Hepatocyte (in vitro differentiated cells): ENCODE measurements around the gene CDYL. TPM values are rescaled to one million over a fixed set of nuclear protein-coding genes. Genes with fewer than 3 reads are reported as not detected.

Experiments used
- DNase-seq: peaks from one replicate; pipeline ENCODE4 v3.0.0-alpha.2; 2016; ENCODE audit warnings: low spot score
- H2AFZ ChIP-seq: fragments of 200-600 bp; sonication (generic); 2 replicates; pipeline ENCODE4 v1.6.0; 2016; ENCODE audit warnings: antibody characterized with exemption, mild to moderate bottlenecking
- H3K27ac ChIP-seq: fragments of 200-600 bp; sonication (generic); 2 replicates; pipeline ENCODE4 v1.5.1; 2016; ENCODE audit warnings: mild to moderate bottlenecking
- H3K27me3 ChIP-seq: fragments of 200-600 bp; sonication (generic); 2 replicates; pipeline ENCODE4 v1.6.1; 2016
- H3K36me3 ChIP-seq: fragments of 200-600 bp; sonication (generic); replicated peaks from 2 replicates; pipeline ENCODE4 v1.5.1; 2016; ENCODE audit warnings: low read depth; ENCODE audit not compliant: insufficient read depth
- H3K4me1 ChIP-seq: fragments of 200-600 bp; sonication (generic); 2 replicates; pipeline ENCODE4 v1.5.1; 2016; ENCODE audit warnings: mild to moderate bottlenecking, moderate library complexity; ENCODE audit not compliant: insufficient read depth
- H3K4me2 ChIP-seq: fragments of 200-600 bp; sonication (generic); 2 replicates; pipeline ENCODE4 v1.6.0; 2016
- H3K4me3 ChIP-seq: fragments of 200-600 bp; sonication (generic); 2 replicates; pipeline ENCODE4 v1.5.1; 2016; ENCODE audit warnings: mild to moderate bottlenecking
- H3K79me2 ChIP-seq: fragments of 200-600 bp; sonication (generic); 2 replicates; pipeline ENCODE4 v1.6.0; 2017; ENCODE audit warnings: mild to moderate bottlenecking
- H3K9me2 ChIP-seq: fragments of 200-600 bp; sonication (generic); replicated peaks from 2 replicates; pipeline ENCODE4 v1.6.0; 2017; ENCODE audit warnings: mild to moderate bottlenecking; ENCODE audit not compliant: insufficient read depth
- H3K9me3 ChIP-seq: fragments of 200-600 bp; sonication (generic); 2 replicates; pipeline ENCODE4 v1.5.1; 2016; ENCODE audit warnings: low read depth, mild to moderate bottlenecking
- H4K20me1 ChIP-seq: fragments of 200-600 bp; sonication (generic); 2 replicates; pipeline ENCODE4 v1.6.0; 2016; ENCODE audit warnings: mild to moderate bottlenecking; ENCODE audit not compliant: insufficient read depth, poor library complexity, severe bottlenecking
- CTCF ChIP-seq: fragments of 200-600 bp; sonication (generic); IDR thresholded peaks from 2 replicates; pipeline ENCODE4 v1.5.1; 2016; ENCODE audit warnings: antibody characterized with exemption, mild to moderate bottlenecking; ENCODE audit not compliant: poor library complexity
- EZH2 ChIP-seq: fragments of 200-600 bp; sonication (generic); IDR thresholded peaks from 2 replicates; pipeline ENCODE4 v1.6.1; 2016; ENCODE audit warnings: antibody characterized with exemption, mild to moderate bottlenecking, borderline replicate concordance
- EZH2phosphoT487 ChIP-seq: fragments of 200-600 bp; sonication (generic); IDR thresholded peaks from one replicate; pipeline ENCODE4 v1.6.1; 2018; ENCODE audit warnings: antibody characterized with exemption, mild to moderate bottlenecking, low read depth, moderate library complexity; ENCODE audit not compliant: unreplicated experiment, severe bottlenecking
- WGBS: methylation state at CpG from one replicate; pipeline ENCODE4 v1.1.6; 2016; ENCODE audit warnings: low lambda C conversion rate; ENCODE audit errors: missing lambda C conversion rate; 5-methylcytosine and 5-hydroxymethylcytosine counted together
- polyA plus RNA-seq: library from polyadenylated mRNA; unstranded; fragments of >200 nt; fragmentation: Nextera tagmentation; extraction: Ambion mirVana; gene quantifications from 2 replicates; pipeline ENCODE4 v1.2.1, GENCODE V29; 2016
- total RNA-seq: library from RNA; depleted of rRNA; stranded (reverse); fragments of >200 nt; gene quantifications from 2 replicates; pipeline ENCODE4 v1.2.3, GENCODE V29; 2014

The CDYL gene
- total and polyA plus RNA-seq, 2 experiments from 2014 or later, result 25.3 to 30.4 TPM

GRCh38 chr6:4905826-4906225 is 129.6 kb downstream of the CDYL start:
- Histone ChIP-seq H3K27me3 (no peaks in the 10 kb centered on the region), H2AFZ (no peak overlapping the region), H3K9me2 (no peaks in the 10 kb centered on the region), H3K4me2 (no peak overlapping the region), H3K4me3 (no peak overlapping the region), H3K79me2 (peaks cover 63% of the 10 kb centered on the region), H3K36me3 (no peaks in the 10 kb centered on the region), H4K20me1 (no peaks in the 10 kb centered on the region), H3K9me3 (no peaks in the 10 kb centered on the region), H3K27ac (peak overlapping the region; percentile 25), H3K4me1 (peaks cover 31% of the 10 kb centered on the region)
- DNase-seq, result no peak
- TF ChIP-seq CTCF (no peak), EZH2phosphoT487 (no peak), EZH2 (no peak)
- WGBS, result 88% methylated on average over 3 of the region's 3 CpGs

GRCh38 chr6:4906293-4907276 is 130.4 kb downstream of the CDYL start:
- Histone ChIP-seq H3K4me2 (peak overlapping the region; percentile 54), H3K79me2 (peaks cover 62% of the 10 kb centered on the region), H2AFZ (no peak overlapping the region), H3K4me1 (peaks cover 31% of the 10 kb centered on the region), H3K9me3 (no peaks in the 10 kb centered on the region), H3K4me3 (no peak overlapping the region), H3K36me3 (no peaks in the 10 kb centered on the region), H3K27ac (peak overlapping the region; percentile 25), H3K9me2 (no peaks in the 10 kb centered on the region), H3K27me3 (no peaks in the 10 kb centered on the region), H4K20me1 (no peaks in the 10 kb centered on the region)
- 76% methylated on average over 11 of the region's 11 CpGs for WGBS
- TF ChIP-seq EZH2, result no peak
- DNase-seq, result no peak

- DNase-seq, result no peak
- Histone ChIP-seq H2AFZ (no peak overlapping the region), H3K4me3 (no peak overlapping the region), H3K4me2 (no peak overlapping the region), H3K9me2 (no peaks in the 10 kb centered on the region), H3K79me2 (peaks cover 64% of the 10 kb centered on the region), H3K9me3 (no peaks in the 10 kb centered on the region), H3K27ac (no peak overlapping the region), H3K4me1 (peaks cover 31% of the 10 kb centered on the region), H3K36me3 (no peaks in the 10 kb centered on the region), H4K20me1 (no peaks in the 10 kb centered on the region), H3K27me3 (no peaks in the 10 kb centered on the region)
- 96% methylated on average over 6 of the region's 6 CpGs for WGBS
- TF ChIP-seq EZH2phosphoT487 (no peak), CTCF (no peak), EZH2 (no peak)
Measured at GRCh38 chr6:4907602-4908001, 131.4 kb downstream of the CDYL start.

GRCh38 chr6:4908062-4908461 is 131.9 kb downstream of the CDYL start:
- 95% methylated on average over 4 of the region's 4 CpGs for WGBS
- DNase-seq, result no peak
- peaks cover 65% of the 10 kb centered on the region for H3K79me2 ChIP-seq
- no peaks in the 10 kb centered on the region for H3K27me3 ChIP-seq
- H3K4me1 ChIP-seq, result peaks cover 31% of the 10 kb centered on the region
- no peaks in the 10 kb centered on the region for H3K36me3 ChIP-seq
- H3K27ac ChIP-seq, result no peak overlapping the region
- H4K20me1 ChIP-seq, result no peaks in the 10 kb centered on the region
- H3K9me2 ChIP-seq, result no peaks in the 10 kb centered on the region
- H3K9me3 ChIP-seq, result no peaks in the 10 kb centered on the region
- H3K4me2 ChIP-seq, result no peak overlapping the region
- H2AFZ ChIP-seq, result no peak overlapping the region
- TF ChIP-seq CTCF, result no peak
- H3K4me3 ChIP-seq, result no peak overlapping the region
